Spleen (tissue), 11 donors: ENCODE measurements around the gene FBXO47. TPM values are rescaled to one million over a fixed set of nuclear protein-coding genes. Genes with fewer than 3 reads are reported as not detected.

Source experiments
- DNase-seq: peaks from one replicate; pipeline ENCODE4 v3.0.0-alpha.2; 2020
- H3K27ac ChIP-seq, 8 donors: fragments of 200-600 bp; sonication (generic) in 7 of 8; 1 replicate in 4 of 8; 2 replicates in 4 of 8; pipeline versions ENCODE4 v1.5.0 to v1.8.0; 2016 to 2021; ENCODE audit warnings: inconsistent platforms in 4 of 8, mild to moderate bottlenecking in 4 of 8, moderate library complexity in 1 of 8
- H3K27me3 ChIP-seq, 7 donors: fragments of 200-600 bp; sonication (generic) in 6 of 7; replicated peaks in 1 of 7; 1 replicate in 4 of 7; 2 replicates in 3 of 7; pipeline versions ENCODE4 v1.5.0 to v1.8.0; 2016 to 2021; ENCODE audit warnings: inconsistent platforms in 3 of 7, mild to moderate bottlenecking in 1 of 7
- H3K36me3 ChIP-seq, 6 donors: fragments of 200-600 bp; sonication (generic) in 5 of 6; 1 replicate in 4 of 6; 2 replicates in 2 of 6; pipeline versions ENCODE4 v1.5.0 to v1.8.0; 2016 to 2021; ENCODE audit warnings: inconsistent platforms in 2 of 6
- H3K4me1 ChIP-seq, 6 donors: fragments of 200-600 bp; sonication (generic) in 5 of 6; 1 replicate in 3 of 6; 2 replicates in 3 of 6; pipeline versions ENCODE4 v1.5.0 to v1.8.0; 2016 to 2021; ENCODE audit warnings: inconsistent platforms in 3 of 6
- H3K4me3 ChIP-seq, 8 donors: fragments of 200-600 bp; sonication (generic) in 7 of 8; 1 replicate in 4 of 8; 2 replicates in 4 of 8; pipeline versions ENCODE4 v1.5.0 to v1.8.0; 2016 to 2021; ENCODE audit warnings: inconsistent platforms in 4 of 8, mild to moderate bottlenecking in 4 of 8, moderate library complexity in 2 of 8
- H3K9me3 ChIP-seq, 8 donors: fragments of 200-600 bp; sonication (generic) in 7 of 8; 1 replicate in 4 of 8; 2 replicates in 4 of 8; pipeline versions ENCODE4 v1.5.0 to v1.8.0; 2016 to 2021; ENCODE audit warnings: inconsistent platforms in 4 of 8
- CTCF ChIP-seq, 11 experiments: fragments of 200-600 bp in 7 of 11; fragments of 450-650 bp in 4 of 11; sonication (generic) in 4 of 11; IDR thresholded peaks in 8 of 11; conservative IDR thresholded peaks in 3 of 11; 1 replicate in 7 of 11; 2 replicates in 4 of 11; pipeline versions ENCODE4 v1.4.0 to v1.8.0; 2016 to 2021; ENCODE audit warnings: antibody characterized with exemption in 11 of 11, inconsistent platforms in 4 of 11, mild to moderate bottlenecking in 1 of 11
- POLR2A ChIP-seq, 3 donors: fragments of 450-650 bp; IDR thresholded peaks; one replicate each; pipeline ENCODE4 v1.5.1; 2017; ENCODE audit warnings: antibody characterized with exemption in 3 of 3, mild to moderate bottlenecking in 1 of 3
- POLR2AphosphoS5 ChIP-seq, 3 donors: sonication (generic); formaldehyde crosslinking; IDR thresholded peaks; one replicate each; pipeline ENCODE4 v1.5.1; 2017; ENCODE audit warnings: antibody characterized with exemption in 3 of 3
- WGBS, 5 donors: extraction: QIAGEN DNeasy Blood & Tissue Kit in 3 of 5; methylation state at CpG; one replicate each; pipeline versions ENCODE4 v1.1.5 to v1.1.7; 2013 to 2018; 5-methylcytosine and 5-hydroxymethylcytosine counted together
- intact Hi-C: fragments of 100-400 bp; cut with DNase I; formaldehyde crosslinking; loops from one replicate; pipeline ENCODE4 v1.15.0; 2023; ENCODE audit warnings: low total_unique reads
- polyA plus RNA-seq, 3 donors: library from polyadenylated mRNA; stranded (reverse); fragments of 200-250 nt; gene quantifications; one replicate each; pipeline ENCODE4 v1.2.1, GENCODE V29; 2013
- total RNA-seq, 7 donors: library from RNA; depleted of rRNA in 3 of 7; stranded (reverse); fragments of >200 nt in 3 of 7; fragmentation: NEBNext Ultra II Directional in 4 of 7; extraction: Animal tissue kit (Norgen Biotek cat#: 25700) in 4 of 7; gene quantifications; one replicate each; pipeline versions ENCODE4 v1.1.0 to v1.2.1, GENCODE V29; 2016 to 2021
- donor health status: healthy with polysubstance abuse.
- donor health status: DM: no; HTN: no; CAD: no; lungs with moderate emphysema.
- donor health status: DM: no; HTN: no; CAD: no.
- donor health status: Bipolar disorder and iron deficiency.
- donor health status: healthy.
- donor health status: DM: no; HTN: no; CAD: no.
- donor health status: DM: yes; HTN: yes; CAD: no.

Gene FBXO47
- total and polyA plus RNA-seq, 10 donors: 0.06 TPM; not detected in 9

- Histone ChIP-seq H3K27me3 (no peaks in the 10 kb centered on the region), H3K36me3 (no peaks in the 10 kb centered on the region), H3K9me3 (no peaks in the 10 kb centered on the region), H3K4me3 (no peak overlapping the region), H3K4me1 (peaks cover 0 to 49% (median 26%) of the 10 kb centered on the region in 6 donors), H3K27ac (peak overlapping the region in 5 of 8 donors; percentile 32 to 76 (median 69))
- TF ChIP-seq CTCF (IDR thresholded peaks at IDR 0.05 in 8 of 11, conservative IDR thresholded peaks at IDR 0.05 in 3 of 11): no peak
- peak in 1 of 3 donors; percentile 7 for TF ChIP-seq POLR2AphosphoS5 (IDR thresholded peaks at IDR 0.05)
- no peak for DNase-seq
- WGBS, 5 donors: 73 to 89% (median 78%) methylated on average over 8 to 13 of the region's 13 CpGs
- intact Hi-C loops: no loop called here
These were observed 47.8 kb upstream of the FBXO47 start for GRCh38 chr17:39014795-39015545.

- H3K4me3 ChIP-seq: no peak overlapping the region
- no peaks in the 10 kb centered on the region for H3K9me3 ChIP-seq
- peaks cover 0 to 49% (median 26%) of the 10 kb centered on the region in 6 donors for H3K4me1 ChIP-seq
- intact Hi-C loops: no loop called here
- TF ChIP-seq POLR2A (IDR thresholded peaks at IDR 0.05) (no peak), POLR2AphosphoS5 (IDR thresholded peaks at IDR 0.05) (no peak), CTCF (IDR thresholded peaks at IDR 0.05 in 8 of 11, conservative IDR thresholded peaks at IDR 0.05 in 3 of 11) (no peak)
- 73 to 85% (median 78%) methylated on average over 4 of the region's 4 CpGs for WGBS, 5 donors
- DNase-seq: no peak
- H3K27me3 ChIP-seq: no peaks in the 10 kb centered on the region
- peak overlapping the region in 5 of 8 donors; percentile 32 to 76 (median 69) for H3K27ac ChIP-seq
- no peaks in the 10 kb centered on the region for H3K36me3 ChIP-seq
These were observed 47.0 kb upstream of the FBXO47 start for GRCh38 chr17:39014044-39014794.

GRCh38 chr17:39012725-39013124 is 45.5 kb upstream of the FBXO47 start:
- WGBS, 5 donors: 92 to 97% (median 95%) methylated on average over 7 of the region's 7 CpGs
- no peak for TF ChIP-seq POLR2AphosphoS5 (IDR thresholded peaks at IDR 0.05)
- TF ChIP-seq CTCF (IDR thresholded peaks at IDR 0.05 in 8 of 11, conservative IDR thresholded peaks at IDR 0.05 in 3 of 11): no peak
- no peak for TF ChIP-seq POLR2A (IDR thresholded peaks at IDR 0.05)

More at GRCh38 chr17:39012725-39013124, 45.5 kb upstream of the FBXO47 start:
- no peak for DNase-seq
- Histone ChIP-seq H3K9me3 (peaks cover 0 to 9% (median 3%) of the 10 kb centered on the region in 8 donors), H3K36me3 (no peaks in the 10 kb centered on the region), H3K4me3 (no peak overlapping the region), H3K4me1 (peaks cover 0 to 35% (median 17%) of the 10 kb centered on the region in 6 donors), H3K27ac (no peak overlapping the region), H3K27me3 (no peaks in the 10 kb centered on the region)
- intact Hi-C loops: no loop called here
